Sigmoid colon (tissue), 4 donors: ENCODE results near the gene RABIF.

Experiments used
- CTCF ChIP-seq, 4 experiments: fragments of 450-650 bp in 3 of 4; fragments of 200-600 bp in 1 of 4; IDR thresholded peaks; one replicate each; pipeline ENCODE4 v1.5.1; 2016 to 2019; ENCODE audit warnings: antibody characterized with exemption in 4 of 4, mild to moderate bottlenecking in 3 of 4, moderate library complexity in 2 of 4
- EP300 ChIP-seq, 4 donors: sonication (generic); formaldehyde crosslinking; IDR thresholded peaks; one replicate each; pipeline ENCODE4 v1.6.1; 2017; ENCODE audit warnings: antibody characterized with exemption in 4 of 4
- POLR2A ChIP-seq, 2 donors: fragments of 450-650 bp; IDR thresholded peaks; one replicate each; pipeline ENCODE4 v1.6.1; 2016; ENCODE audit warnings: antibody characterized with exemption in 2 of 2, mild to moderate bottlenecking in 2 of 2, moderate library complexity in 2 of 2
- POLR2AphosphoS5 ChIP-seq, 4 donors: sonication (generic); formaldehyde crosslinking; IDR thresholded peaks; one replicate each; pipeline ENCODE4 v1.6.1; 2017; ENCODE audit warnings: antibody characterized with exemption in 4 of 4

GRCh38 chr1:202880961-202881460 lies 7.9 kb downstream of the RABIF start:
- TF ChIP-seq CTCF (IDR thresholded peaks at IDR 0.05) (no peak), POLR2A (IDR thresholded peaks at IDR 0.05) (no peak), POLR2AphosphoS5 (IDR thresholded peaks at IDR 0.05) (no peak), EP300 (IDR thresholded peaks at IDR 0.05) (no peak)
